ENCODE data around the gene ABITRAM.
"Not testable (repeated sequence)": the region's sequence is repeated elsewhere in the genome, so short reads cannot be mapped to it uniquely, and the experiment has no call there.

Gene ABITRAM

GRCh38 chr9:108934323-108934893, at the start of gene ABITRAM:
TSS of gene ABITRAM (plus strand) at chr9:108934400. CDS start at chr9:108934487, 87 bp downstream.
- peak; percentile 89 for DNase-seq (ENCODE audit: low spot score)

- DNase-seq (ENCODE audit: low spot score) = no peak
Observed at GRCh38 chr9:108884701-108885100, 49.5 kb upstream of the ABITRAM start.

DNA sequence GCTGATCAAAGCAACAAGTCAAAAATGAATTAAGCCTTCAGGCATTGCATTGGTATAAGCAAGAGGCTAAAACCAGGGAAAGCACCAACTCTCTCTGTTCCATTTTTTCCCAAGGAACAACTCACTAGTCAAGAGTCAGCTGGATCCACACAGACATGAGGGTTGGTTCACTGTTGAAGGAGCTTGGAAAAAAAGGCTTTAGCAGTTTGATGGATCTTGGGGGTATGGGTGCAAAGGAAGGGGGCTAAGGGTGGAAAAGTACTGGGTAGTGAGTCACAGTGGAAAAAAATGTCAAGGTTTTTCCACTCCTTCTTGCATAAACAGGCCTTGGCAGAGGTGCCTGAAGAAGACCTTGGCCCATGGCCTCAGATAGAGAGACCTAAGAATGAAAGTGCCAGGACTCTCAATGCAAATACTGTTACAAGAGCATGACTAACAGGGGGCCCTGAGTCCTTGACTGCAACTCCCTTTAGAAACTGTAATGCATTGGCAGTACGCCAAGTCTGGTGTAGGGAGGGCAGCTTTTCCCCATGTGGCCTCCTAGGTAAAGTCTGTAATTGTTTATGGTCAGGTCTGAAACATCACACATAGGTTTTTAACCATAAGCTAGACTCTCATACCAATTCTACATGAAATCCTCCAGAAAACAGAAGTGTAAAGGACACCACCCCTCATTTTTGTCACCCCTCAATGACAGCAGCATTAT, 48.4 kb upstream of the ABITRAM start:
- peak; percentile 58 for DNase-seq (ENCODE audit: low spot score)

- DNase-seq (ENCODE audit: low spot score) = not testable (repeated sequence)
Observed at GRCh38 chr9:108886594-108887271, 47.5 kb upstream of the ABITRAM start.

DNA sequence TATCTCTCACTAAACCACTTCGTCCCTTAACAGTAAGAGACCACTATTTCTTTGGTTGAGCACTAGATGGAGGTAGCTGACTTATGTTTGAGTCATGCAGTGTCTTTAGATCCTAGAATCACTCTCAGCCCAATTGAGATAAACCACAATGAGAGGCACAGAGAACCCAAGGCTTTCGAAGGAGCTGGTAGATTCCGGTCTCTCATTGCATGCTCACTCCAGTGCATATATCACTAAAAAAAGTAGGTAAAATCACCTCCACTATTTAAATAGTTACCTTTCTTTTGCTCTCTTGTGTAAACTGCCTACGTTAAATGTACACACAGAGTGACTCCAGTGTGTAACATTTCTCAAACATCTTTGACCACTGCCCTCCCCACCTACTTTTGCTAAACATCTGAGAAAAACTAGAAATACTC, 44.5 kb upstream of the ABITRAM start:
- peak; percentile 57 for DNase-seq (ENCODE audit: low spot score)

DNA sequence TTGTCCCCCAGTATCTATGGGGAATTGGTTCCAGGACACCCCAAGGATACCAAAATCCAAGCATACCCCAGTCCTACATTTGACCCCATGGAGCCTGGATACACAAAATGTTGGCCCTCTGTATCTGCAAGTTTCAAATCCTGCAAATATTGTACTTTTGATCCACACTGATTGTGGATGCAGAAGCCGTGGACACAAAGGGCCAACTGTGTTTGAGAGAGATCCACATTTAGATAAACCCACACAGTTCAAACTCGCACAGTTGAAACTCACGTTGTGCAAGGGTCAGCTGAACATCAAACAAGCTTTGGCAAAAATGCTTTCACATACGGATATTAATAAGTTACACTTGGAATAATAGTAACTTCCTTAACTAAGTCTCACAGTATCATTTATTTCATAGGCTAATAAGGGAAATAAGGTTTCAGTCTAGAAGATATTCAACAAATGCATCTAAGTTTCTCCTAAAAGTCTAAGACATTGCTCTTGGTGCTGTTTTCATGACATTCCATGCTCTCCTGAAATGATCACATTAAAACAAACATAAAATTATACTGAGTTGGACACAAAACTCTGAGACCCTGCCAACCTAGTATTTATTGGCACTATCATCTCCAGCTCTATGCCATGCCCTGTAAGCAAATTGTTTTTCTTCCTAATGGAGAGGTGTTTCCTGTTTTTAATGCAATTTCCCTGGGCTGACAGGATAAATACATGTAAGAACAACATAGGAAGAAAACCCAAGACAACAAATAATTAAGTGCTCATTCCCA, 39.8 kb upstream of the ABITRAM start:
- no peak for DNase-seq (ENCODE audit: low spot score)

DNA sequence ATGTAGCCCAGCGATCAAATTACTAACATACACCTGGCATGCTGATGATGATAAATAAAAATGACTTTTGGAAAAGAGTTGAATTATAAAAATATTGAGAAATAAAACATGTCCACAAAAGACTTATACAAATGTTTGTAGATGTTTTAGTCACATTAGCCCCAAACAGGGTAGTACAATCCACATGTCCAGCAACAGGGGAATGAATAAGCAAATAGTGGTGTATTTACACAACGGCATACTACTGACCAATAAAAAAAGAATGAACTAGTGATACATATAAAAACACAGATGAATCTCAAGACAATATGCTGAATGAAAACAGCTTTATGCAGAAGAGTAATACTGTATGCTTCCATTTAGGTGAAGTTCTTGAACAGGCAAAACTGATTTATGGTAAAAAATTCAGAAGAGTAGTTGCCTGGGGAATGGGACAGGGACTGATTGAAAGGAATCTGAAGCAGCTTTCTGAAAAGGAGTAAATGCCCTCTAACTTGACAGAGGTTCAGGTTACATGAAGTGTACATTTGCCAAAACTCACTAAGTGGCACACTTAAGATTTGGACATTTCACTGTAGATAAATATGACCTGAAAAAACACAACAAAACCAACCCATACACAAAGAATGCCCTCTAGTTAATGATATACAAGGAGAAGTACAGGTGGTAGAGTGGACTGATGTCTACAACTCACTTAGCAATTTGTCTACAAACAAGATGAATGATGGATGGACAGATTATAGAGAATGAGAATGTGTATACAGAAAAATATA, 36.7 kb upstream of the ABITRAM start:
- no peak for DNase-seq (ENCODE audit: low spot score)

DNA sequence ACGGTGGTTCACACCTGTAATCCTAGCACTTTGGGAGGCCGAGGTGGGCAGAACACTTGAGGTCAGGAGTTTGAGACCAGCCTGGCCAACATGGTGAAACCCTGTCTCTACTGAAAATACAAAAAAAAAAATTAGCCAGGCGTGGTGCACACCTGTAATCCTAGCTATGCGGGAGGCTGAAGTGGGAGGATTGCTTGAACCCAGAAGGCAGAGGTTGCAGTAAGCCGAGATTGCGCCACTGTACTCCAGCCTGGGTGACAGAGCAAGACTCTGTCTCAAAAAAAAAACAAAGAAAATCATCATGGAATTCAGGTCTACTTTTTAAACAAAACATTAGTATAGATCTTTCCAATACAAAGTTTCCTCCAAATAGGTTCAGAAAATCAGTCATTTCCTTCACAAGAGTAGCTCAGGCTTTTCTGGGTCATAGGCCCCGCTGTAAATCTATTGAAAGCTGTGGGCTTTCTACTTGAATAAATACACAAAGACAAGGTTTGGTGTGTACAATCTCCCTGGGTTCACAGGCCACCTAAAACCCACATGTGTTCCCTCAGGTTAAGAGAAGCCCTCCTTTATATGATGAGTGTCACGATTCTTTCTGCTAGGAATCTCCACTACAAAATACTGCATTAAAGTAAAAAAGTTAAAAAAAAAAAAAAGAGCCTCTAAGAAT, 35.0 kb upstream of the ABITRAM start:
- not testable (repeated sequence) for DNase-seq (ENCODE audit: low spot score)

DNA sequence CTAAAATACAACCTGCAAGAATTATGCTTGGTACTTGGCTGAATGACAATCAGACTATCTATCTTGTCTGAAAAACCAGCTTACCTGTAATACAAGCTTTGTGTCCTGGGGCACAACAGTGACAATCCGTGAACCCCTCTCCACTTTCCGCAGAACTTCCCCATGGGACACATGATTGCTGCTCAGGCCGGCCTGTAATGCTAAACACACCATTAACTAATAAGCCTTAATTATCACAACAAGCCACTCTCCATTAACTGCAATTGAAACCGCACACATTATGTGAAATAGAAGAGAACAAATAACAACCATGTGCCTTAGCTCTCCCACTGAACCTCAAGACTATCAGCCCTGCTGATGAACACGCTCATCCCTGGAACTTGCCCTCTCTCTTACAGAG, 34.0 kb upstream of the ABITRAM start:
- DNase-seq (ENCODE audit: low spot score) = no peak

GRCh38 chr9:108903420-108904103, 30.6 kb upstream of the ABITRAM start:
- DNase-seq (ENCODE audit: low spot score) = no peak

- DNase-seq (ENCODE audit: low spot score) = no peak
Observed at GRCh38 chr9:108904161-108904560, 30.0 kb upstream of the ABITRAM start.

GRCh38 chr9:108905494-108905893, 28.7 kb upstream of the ABITRAM start:
- no peak for DNase-seq (ENCODE audit: low spot score)

GRCh38 chr9:108910402-108910801, 23.8 kb upstream of the ABITRAM start:
- no peak for DNase-seq (ENCODE audit: low spot score)

- no peak for DNase-seq (ENCODE audit: low spot score)
Observed at GRCh38 chr9:108910914-108911313, 23.3 kb upstream of the ABITRAM start.

- no peak for DNase-seq (ENCODE audit: low spot score)
Observed at GRCh38 chr9:108911820-108912219, 22.4 kb upstream of the ABITRAM start.

GRCh38 chr9:108913391-108913790, 20.8 kb upstream of the ABITRAM start:
- DNase-seq (ENCODE audit: low spot score) = no peak

DNA sequence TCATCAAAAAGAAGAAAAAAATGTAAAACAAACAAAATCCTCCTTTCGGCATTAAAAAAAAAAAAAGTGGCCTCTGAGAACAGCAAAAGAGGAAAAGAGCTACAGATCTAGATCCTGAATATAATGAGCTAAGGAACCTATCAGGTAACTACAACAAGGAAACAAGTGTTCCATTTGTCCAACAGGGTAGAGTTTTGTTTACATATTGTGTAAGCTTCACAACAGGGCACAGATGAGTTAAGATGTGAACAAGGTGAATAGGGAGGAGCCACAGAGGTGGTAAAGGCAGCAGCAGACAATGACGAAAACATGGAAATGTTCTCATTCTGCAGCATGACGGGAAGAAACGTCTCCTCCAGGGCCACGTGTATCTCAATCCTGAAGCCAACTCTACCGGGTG, 14.7 kb upstream of the ABITRAM start:
- no peak for DNase-seq (ENCODE audit: low spot score)

- DNase-seq (ENCODE audit: low spot score) = not testable (repeated sequence)
Observed at GRCh38 chr9:108920401-108920800, 13.8 kb upstream of the ABITRAM start.

GRCh38 chr9:108921200-108921599, 13.0 kb upstream of the ABITRAM start:
- no peak for DNase-seq (ENCODE audit: low spot score)

GRCh38 chr9:108924466-108924865, 9.7 kb upstream of the ABITRAM start:
- DNase-seq (ENCODE audit: low spot score) = no peak

DNA sequence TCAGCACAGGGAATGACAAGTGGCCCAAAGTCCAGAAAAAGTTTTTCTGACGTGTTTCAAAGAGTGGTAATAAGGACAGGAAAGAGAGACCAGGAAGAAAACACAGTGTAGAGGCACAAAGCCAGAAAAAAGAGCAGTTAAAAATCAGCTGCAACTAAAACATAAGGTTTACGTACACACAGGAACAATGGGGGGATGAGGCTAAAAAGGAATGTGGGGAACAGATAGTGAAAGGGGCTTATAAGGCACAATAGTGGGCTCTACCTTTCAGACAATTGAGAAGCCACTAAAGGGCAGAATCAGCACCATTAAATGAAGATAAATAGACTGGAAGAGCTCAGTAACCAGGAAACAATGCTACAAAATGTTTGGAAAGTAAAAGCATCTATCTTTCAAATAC, 5.8 kb upstream of the ABITRAM start:
- no peak for DNase-seq (ENCODE audit: low spot score)

All from RKO (cell line).